Testis (tissue), 3 donors: ENCODE data around the gene TRABD2B. TPM values are rescaled to one million over a fixed set of nuclear protein-coding genes. Genes with fewer than 3 reads are reported as not detected.

Experiments used
- DNase-seq: peaks from one replicate; pipeline ENCODE4 v3.0.0-alpha.2; 2019
- H3K27ac ChIP-seq, 2 donors: fragments of 200-600 bp; sonication (generic); one replicate each; pipeline ENCODE4 v1.5.1; 2019
- H3K27me3 ChIP-seq: fragments of 200-600 bp; sonication (generic); one replicate; pipeline ENCODE4 v1.5.1; 2019
- H3K36me3 ChIP-seq: fragments of 200-600 bp; sonication (generic); one replicate; pipeline ENCODE4 v1.5.1; 2017; ENCODE audit warnings: low read depth; ENCODE audit errors: missing control alignments
- H3K4me1 ChIP-seq: fragments of 200-600 bp; sonication (generic); one replicate; pipeline ENCODE4 v1.5.1; 2019
- H3K4me3 ChIP-seq, 2 donors: fragments of 200-600 bp; sonication (generic); one replicate each; pipeline ENCODE4 v1.5.1; 2017 to 2019
- H3K9me3 ChIP-seq: fragments of 200-600 bp; sonication (generic); one replicate; pipeline ENCODE4 v1.5.1; 2017
- POLR2A ChIP-seq: fragments of 450-650 bp; IDR thresholded peaks from one replicate; pipeline ENCODE4 v1.6.1; 2017; ENCODE audit warnings: antibody characterized with exemption, mild to moderate bottlenecking, moderate library complexity
- WGBS, 2 donors: methylation state at CpG; one replicate each; pipeline ENCODE4 v1.1.5; 2018; 5-methylcytosine and 5-hydroxymethylcytosine counted together
- intact Hi-C: fragments of 100-400 bp; cut with DNase I; formaldehyde crosslinking; loops from one replicate; pipeline ENCODE4 v1.15.1; 2023; ENCODE audit warnings: low total_unique reads
- polyA plus RNA-seq: library from polyadenylated mRNA; stranded (reverse); fragments of 350-450 nt; fragmentation: Illumina TruSeq; extraction: RNeasy Lipid Tissue Mini Kit (QIAGEN cat#74804); gene quantifications from one replicate; pipeline ENCODE4 v1.2.3, GENCODE V29; 2014; ENCODE audit warnings: low read depth, low replicate concordance; ENCODE audit not compliant: insufficient read depth
- total RNA-seq, 2 donors: library from RNA; depleted of rRNA; stranded (reverse); fragments of >200 nt; gene quantifications; one replicate each; pipeline ENCODE4 v1.2.3, GENCODE V29; 2016
- TF ChIP-seq, protein P1 (sequence below), 3 experiments: fragments of 450-650 bp in 2 of 3; fragments of 200-600 bp in 1 of 3; sonication (generic) in 1 of 3; IDR thresholded peaks; one replicate each; pipeline ENCODE4 v1.5.1; 2016 to 2019; ENCODE audit warnings: antibody characterized with exemption in 3 of 3, mild to moderate bottlenecking in 2 of 3, moderate library complexity in 1 of 3

Gene TRABD2B
- total and polyA plus RNA-seq, 3 donors from 2014 or later, result 1.9 to 2.7 (median 2.0) TPM

DNA sequence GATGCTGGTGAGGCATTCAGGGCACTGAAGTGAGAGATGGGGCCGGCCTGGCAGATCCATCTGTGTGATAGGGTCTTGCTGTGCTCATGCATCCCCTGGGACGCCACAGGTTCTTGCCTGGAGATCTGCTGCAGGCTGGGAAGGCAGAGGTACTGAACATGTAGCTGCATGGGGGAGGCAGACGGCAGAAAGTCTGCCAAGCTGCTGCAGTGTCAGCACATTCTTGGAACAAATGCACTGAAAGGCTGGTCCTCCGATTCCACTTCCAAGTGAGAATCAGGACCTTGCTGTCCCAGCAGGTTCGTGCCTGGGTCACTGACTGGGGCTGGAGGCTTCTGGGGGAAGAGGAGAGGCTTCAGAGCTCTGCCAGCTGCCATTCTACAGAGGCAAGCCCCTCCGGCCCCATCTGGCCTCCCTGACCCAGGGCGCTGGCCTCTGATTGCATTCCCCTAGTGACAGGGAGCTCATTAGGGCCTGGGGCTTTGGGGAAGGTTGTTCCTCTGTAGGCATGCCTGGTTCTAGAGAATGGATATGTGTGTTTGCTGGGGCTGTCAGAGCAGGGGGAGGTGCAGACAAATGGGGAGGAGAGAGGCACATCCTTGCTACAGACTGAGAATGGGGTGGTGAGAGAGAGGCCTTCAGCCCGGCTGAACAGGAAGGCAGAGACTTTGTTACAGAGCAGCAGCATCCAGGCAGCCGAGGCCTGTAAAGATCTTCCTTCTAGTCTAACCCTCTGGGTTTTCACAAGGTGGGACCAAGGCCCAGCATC is 174.0 kb downstream of the TRABD2B start:
- peak overlapping the region; percentile 30 to 31 for H3K27ac ChIP-seq
- WGBS, 2 donors, result 44 to 71% methylated on average over 5 to 9 of the region's 9 CpGs
- H3K27me3 ChIP-seq, result no peaks in the 10 kb centered on the region
- H3K36me3 ChIP-seq, result no peaks in the 10 kb centered on the region
- intact Hi-C loops, result no loop called here
- H3K9me3 ChIP-seq, result no peaks in the 10 kb centered on the region
- TF ChIP-seq POLR2A, result no peak
- TF ChIP-seq, protein P1, sequence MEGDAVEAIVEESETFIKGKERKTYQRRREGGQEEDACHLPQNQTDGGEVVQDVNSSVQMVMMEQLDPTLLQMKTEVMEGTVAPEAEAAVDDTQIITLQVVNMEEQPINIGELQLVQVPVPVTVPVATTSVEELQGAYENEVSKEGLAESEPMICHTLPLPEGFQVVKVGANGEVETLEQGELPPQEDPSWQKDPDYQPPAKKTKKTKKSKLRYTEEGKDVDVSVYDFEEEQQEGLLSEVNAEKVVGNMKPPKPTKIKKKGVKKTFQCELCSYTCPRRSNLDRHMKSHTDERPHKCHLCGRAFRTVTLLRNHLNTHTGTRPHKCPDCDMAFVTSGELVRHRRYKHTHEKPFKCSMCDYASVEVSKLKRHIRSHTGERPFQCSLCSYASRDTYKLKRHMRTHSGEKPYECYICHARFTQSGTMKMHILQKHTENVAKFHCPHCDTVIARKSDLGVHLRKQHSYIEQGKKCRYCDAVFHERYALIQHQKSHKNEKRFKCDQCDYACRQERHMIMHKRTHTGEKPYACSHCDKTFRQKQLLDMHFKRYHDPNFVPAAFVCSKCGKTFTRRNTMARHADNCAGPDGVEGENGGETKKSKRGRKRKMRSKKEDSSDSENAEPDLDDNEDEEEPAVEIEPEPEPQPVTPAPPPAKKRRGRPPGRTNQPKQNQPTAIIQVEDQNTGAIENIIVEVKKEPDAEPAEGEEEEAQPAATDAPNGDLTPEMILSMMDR (IDR thresholded peaks at IDR 0.05), result no peak
- H3K4me1 ChIP-seq, result peaks cover 42% of the 10 kb centered on the region
- DNase-seq, result peak; percentile 52
- no peak overlapping the region for H3K4me3 ChIP-seq

DNA sequence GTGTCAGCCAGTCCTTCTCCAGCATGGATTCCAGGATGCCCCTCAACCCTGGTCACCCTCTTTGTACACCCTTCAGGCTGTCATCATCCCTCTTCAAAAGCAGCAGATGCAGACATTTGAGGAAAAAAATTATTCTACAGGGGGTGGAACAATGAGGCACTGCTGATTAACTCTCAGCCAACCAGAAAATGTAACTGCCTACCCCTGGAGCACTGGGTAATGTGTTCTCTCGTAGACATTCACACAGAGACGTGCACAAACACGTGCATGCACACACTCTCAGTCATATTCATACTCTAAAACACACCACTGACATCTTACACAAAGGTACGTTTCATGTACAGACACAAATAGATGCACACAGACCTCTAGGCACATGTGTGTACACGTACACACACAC is 175.4 kb downstream of the TRABD2B start:
- H3K9me3 ChIP-seq, result no peaks in the 10 kb centered on the region
- no peak overlapping the region for H3K27ac ChIP-seq
- H3K36me3 ChIP-seq, result no peaks in the 10 kb centered on the region
- WGBS, 2 donors, result 54 to 65% methylated on average over 5 of the region's 5 CpGs
- no peak for DNase-seq
- peaks cover 38% of the 10 kb centered on the region for H3K4me1 ChIP-seq
- intact Hi-C loops, result no loop called here
- TF ChIP-seq, protein P1 (IDR thresholded peaks at IDR 0.05), result no peak
- no peak for TF ChIP-seq POLR2A
- no peak overlapping the region for H3K4me3 ChIP-seq
- H3K27me3 ChIP-seq, result no peaks in the 10 kb centered on the region

DNA sequence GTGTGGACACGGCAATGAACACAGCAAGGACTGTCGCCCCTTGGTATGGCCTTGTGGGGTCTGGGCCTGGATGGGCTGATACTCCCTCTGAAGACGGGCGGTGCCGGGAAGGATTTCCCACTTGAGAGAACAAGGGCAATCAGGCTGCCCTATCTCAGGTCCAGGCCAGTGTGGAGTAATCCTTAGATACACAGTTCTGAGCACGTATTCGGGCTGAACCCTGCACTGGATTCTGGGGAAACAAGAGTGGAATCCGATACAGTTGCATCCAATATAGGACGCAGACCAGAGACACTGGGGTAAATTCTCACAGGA is 177.7 kb downstream of the TRABD2B start:
- intact Hi-C loops, result no loop called here
- no peak for DNase-seq
- H3K27ac ChIP-seq, result no peak overlapping the region
- peaks cover 33% of the 10 kb centered on the region for H3K4me1 ChIP-seq
- no peak for TF ChIP-seq POLR2A
- TF ChIP-seq, protein P1 (IDR thresholded peaks at IDR 0.05), result no peak
- H3K36me3 ChIP-seq, result no peaks in the 10 kb centered on the region
- WGBS, 2 donors, result 65 to 79% methylated on average over 7 to 9 of the region's 9 CpGs
- H3K27me3 ChIP-seq, result no peaks in the 10 kb centered on the region
- no peak overlapping the region for H3K4me3 ChIP-seq
- no peaks in the 10 kb centered on the region for H3K9me3 ChIP-seq

DNA sequence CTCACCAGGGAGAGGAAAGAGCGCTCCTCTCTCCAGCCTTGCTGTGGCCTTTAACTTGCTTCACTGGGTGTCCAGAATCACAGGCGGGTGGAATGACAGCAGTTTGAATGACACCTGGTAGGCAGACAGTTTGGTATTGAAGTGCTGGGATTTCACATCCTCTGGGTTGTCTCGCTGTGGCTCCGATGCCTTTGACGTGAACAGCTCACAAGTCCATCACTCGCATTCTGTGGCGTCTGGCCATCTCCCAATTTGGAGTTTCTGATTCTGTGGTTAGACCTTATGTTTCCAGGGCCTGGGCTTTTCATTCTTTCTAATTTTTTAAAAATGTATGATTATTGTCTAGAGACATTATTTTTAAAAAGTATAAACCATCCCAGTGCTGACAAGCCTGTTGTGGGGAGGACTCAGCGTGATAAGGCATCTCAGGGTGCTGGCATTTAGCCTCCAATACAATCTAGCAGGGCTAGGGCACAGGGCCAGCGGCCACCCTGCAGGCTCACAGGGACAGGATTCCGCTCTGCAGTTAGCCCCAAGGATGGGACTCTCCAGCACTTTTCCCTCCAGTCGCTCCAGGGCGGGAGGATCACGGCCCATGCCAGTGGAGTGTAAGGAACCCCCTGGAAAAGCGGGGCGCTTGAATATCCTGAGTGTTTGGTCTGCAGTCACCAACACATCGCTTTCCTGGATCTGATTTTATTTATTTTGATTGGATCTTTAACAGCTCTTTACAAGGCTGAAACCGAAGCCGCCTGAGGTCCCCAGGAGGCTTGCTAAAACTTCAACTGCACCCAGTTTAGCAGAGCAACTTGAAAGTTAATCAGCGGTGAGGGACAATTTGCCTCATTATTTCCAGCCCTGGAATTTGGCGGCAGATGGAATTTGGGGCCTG is 178.3 kb downstream of the TRABD2B start:
- DNase-seq, result no peak
- WGBS, 2 donors, result 74 to 82% methylated on average over 19 to 20 of the region's 20 CpGs
- Histone ChIP-seq H3K36me3 (no peaks in the 10 kb centered on the region), H3K27ac (no peak overlapping the region), H3K4me1 (peaks cover 34% of the 10 kb centered on the region), H3K9me3 (no peaks in the 10 kb centered on the region), H3K4me3 (no peak overlapping the region), H3K27me3 (no peaks in the 10 kb centered on the region)
- no peak for TF ChIP-seq POLR2A
- TF ChIP-seq, protein P1 (IDR thresholded peaks at IDR 0.05), result no peak
- intact Hi-C loops, result no loop called here
